Omental fat pad (tissue), 4 donors: ENCODE data around the gene CCS. TPM values are rescaled to one million over a fixed set of nuclear protein-coding genes. Genes with fewer than 3 reads are reported as not detected.

ENCODE experiments used
- ATAC-seq: fragments of 150-250 bp; one replicate; pipeline ENCODE4 v1.9.1; 2016; ENCODE audit warnings: mild to moderate bottlenecking, moderate library complexity; ENCODE audit not compliant: low FRiP score
- DNase-seq: peaks from one replicate; pipeline ENCODE4 v3.0.0-alpha.2; 2019; ENCODE audit warnings: low spot score
- total RNA-seq, 4 donors: library from RNA; depleted of rRNA; stranded (reverse); fragments of >200 nt; gene quantifications; one replicate each; pipeline ENCODE4 v1.1.0, GENCODE V29; 2016
- TF ChIP-seq, protein P1 (sequence below), 3 donors: fragments of 450-650 bp; IDR thresholded peaks; one replicate each; pipeline ENCODE4 v1.5.1; 2016 to 2017; ENCODE audit warnings: antibody characterized with exemption in 3 of 3, mild to moderate bottlenecking in 3 of 3, moderate library complexity in 2 of 3

The CCS gene
- total RNA-seq, 4 donors from 2014 or later: 19.0 to 42.4 (median 21.7) TPM

DNA sequence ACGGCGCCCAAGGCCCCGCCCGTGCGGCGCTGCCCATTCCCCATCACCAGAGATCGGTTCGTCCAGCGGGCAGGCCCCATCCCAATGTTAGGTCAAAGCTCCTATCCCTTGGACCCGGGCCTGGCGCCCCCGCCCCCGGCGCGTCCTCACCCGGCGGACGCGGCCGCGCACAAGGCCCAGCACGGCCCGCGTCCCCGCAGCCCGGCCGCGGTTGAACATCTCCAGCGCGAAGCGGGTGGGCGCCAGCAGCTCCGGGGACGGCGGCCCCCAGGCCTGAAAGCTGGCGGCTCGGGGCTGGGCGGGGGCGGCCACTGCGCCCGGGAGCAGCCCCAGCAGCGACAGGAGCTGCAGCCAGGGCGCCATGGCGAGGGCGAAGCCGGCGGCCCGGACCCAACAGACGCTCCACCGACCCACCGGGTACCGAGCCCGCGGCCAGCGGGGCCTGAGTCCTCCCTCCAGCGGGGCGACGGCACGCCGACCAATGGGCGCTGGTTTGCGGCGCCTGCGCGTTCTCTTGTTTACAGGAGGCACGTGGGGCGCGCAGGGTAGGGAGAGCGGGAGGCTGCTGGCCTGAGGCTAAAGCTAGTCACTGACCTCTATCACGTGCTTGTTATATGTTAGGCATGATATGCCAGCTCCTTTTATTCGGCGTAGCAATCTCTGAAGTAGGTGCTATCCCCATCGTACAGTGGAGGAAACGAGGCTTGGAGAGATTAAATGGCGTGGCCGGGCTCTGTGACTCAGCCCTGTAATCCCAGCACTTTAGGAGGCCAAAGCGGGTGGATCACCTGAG is 24.7 kb upstream of the CCS start, which contains the start of gene CTSF:
TSS of gene CTSF (minus strand) at position 483 of the 793 bp plus-strand sequence. CDS start at position 363, 120 bp downstream.
- DNase-seq (peak; percentile 69), ATAC-seq (peak; percentile 90)
- TF ChIP-seq, protein P1, sequence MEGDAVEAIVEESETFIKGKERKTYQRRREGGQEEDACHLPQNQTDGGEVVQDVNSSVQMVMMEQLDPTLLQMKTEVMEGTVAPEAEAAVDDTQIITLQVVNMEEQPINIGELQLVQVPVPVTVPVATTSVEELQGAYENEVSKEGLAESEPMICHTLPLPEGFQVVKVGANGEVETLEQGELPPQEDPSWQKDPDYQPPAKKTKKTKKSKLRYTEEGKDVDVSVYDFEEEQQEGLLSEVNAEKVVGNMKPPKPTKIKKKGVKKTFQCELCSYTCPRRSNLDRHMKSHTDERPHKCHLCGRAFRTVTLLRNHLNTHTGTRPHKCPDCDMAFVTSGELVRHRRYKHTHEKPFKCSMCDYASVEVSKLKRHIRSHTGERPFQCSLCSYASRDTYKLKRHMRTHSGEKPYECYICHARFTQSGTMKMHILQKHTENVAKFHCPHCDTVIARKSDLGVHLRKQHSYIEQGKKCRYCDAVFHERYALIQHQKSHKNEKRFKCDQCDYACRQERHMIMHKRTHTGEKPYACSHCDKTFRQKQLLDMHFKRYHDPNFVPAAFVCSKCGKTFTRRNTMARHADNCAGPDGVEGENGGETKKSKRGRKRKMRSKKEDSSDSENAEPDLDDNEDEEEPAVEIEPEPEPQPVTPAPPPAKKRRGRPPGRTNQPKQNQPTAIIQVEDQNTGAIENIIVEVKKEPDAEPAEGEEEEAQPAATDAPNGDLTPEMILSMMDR (IDR thresholded peaks at IDR 0.05): no peak

DNA sequence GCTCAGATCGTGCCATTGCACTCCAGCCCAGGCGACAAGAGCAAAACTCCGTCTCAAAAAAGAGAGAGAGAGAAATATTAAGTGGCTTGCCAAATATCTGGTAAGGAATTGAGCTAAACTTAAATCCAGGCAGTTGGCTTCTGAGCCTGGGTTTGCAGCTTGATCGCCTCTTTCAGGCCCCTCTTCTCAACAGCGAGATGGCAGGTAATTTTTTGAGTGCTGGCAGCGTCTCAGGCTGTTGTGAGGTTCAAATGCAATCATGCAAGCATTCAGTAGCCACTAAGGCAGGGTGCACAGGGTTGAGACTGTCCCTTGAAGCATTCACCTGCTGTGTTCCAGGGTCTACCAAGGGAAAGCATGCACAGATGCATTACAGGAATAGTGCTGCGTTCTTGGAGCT is 23.9 kb upstream of the CCS start:
- TF ChIP-seq, protein P1 (IDR thresholded peaks at IDR 0.05): no peak

DNA sequence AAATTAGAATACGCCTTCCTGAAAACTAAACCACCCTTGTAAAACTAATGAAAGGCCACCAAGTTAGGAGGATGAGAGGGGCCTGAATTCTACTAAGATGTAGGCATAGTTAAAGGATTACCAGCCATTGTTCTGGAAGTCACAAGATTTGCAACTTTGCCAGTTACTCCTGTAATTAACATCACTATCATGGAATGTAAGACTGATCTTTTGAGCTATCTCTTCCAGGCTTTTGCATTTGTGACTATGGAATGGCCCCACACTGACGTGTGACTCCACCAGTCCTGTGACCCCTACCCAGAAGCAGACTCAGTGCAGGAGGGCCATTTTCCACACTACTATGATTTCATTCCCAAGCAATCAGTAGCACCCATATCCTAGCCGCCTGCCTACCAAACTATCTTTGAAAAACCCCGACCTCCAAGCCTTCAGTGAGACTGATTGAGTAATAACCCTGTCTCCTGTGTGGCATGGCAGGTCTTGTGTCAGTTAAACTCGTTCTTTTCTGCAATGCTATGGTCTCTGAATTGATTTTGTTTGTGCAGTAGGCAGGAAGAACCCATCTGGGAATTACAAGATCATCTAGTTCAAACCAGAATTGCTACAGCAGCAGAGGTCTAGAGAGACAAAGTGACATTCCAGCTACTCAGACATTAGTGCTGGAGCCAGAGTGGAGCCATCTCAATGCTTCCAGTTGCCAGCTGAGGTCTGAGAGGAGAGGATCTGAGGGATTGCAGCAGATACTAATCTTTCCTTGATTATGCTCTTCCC is 22.7 kb upstream of the CCS start:
- TF ChIP-seq, protein P1 (IDR thresholded peaks at IDR 0.05): no peak
- DNase-seq: no peak
- ATAC-seq: no peak

More for the DNA sequence above, 23.9 kb upstream of the CCS start:
- ATAC-seq (no peak), DNase-seq (no peak)

DNA sequence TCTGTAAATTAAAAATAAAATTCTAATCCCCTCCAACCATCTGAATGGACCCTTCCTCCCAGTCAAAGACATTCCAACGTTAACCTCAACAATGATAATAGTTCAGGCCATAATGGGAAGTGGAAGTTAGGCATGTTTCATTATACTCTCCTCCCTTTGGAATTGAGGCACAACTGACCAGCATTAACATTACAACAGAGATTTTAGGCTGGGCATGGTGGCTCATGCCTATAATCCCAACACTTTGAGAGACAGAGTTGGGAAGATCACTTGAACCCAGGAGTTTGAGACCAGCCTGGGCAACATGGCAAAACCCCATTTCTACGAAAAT is 22.2 kb upstream of the CCS start:
- ATAC-seq: no peak
- TF ChIP-seq, protein P1 (IDR thresholded peaks at IDR 0.05): no peak
- no peak for DNase-seq

DNA sequence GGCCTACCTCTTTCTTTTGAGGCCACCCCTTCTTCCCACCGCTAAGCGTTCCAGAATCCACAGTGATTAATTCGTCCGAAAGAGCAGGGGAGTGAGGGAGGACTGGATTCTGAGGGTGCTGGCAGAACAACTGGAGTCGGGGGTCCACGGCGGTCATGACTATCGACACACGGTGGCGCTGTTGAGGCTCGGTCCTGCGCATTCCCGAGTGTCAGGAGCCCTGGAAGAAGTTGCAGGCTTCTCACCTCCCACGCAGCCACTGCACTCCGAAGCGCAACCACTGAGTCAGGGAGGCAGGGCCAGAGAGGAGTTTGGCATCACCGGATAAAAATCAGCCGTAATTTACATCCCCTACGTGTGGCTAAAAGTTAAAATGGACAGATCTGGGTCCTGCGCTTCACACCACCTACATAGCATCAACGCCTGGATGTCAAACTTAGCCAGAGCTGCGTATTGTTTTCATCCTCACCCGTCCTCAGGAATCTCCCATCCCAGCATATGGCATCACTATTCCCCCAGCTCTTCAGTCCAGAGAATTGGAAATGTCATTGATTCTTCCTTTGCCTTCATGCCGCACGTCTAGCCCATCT is 13.9 kb upstream of the CCS start:
- DNase-seq: peak; percentile 92
- TF ChIP-seq, protein P1 (IDR thresholded peaks at IDR 0.05): peak in 2 of 3 donors; percentile 47 to 69
- peak; percentile 92 for ATAC-seq

DNA sequence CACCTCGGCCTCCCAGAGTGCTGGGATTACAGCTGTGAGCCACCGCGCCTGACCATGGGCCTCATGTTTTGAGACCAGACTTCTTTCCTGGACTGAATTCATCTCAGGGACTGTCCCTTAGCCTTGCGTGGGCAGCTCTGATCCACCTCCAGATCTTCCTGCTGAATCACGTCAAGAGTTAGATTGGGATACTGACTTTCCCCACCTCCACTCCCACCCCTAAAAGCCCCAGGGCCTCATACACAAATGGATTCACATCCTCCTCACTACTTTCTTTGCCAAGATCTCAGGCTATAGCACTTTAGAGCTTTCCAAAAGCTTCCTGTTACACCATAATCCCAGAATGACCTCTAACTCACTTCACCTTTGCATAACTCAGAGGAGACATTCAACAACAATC is 12.2 kb upstream of the CCS start:
- DNase-seq (no peak), ATAC-seq (no peak)
- TF ChIP-seq, protein P1 (IDR thresholded peaks at IDR 0.05): no peak
